Spleen (tissue), 7 donors: ENCODE measurements around the gene TSSK1B.

Experiments used
- CTCF ChIP-seq, 11 experiments: fragments of 200-600 bp in 7 of 11; fragments of 450-650 bp in 4 of 11; sonication (generic) in 4 of 11; IDR thresholded peaks in 8 of 11; conservative IDR thresholded peaks in 3 of 11; 1 replicate in 7 of 11; 2 replicates in 4 of 11; pipeline versions ENCODE4 v1.4.0 to v1.8.0; 2016 to 2021; ENCODE audit warnings: antibody characterized with exemption in 11 of 11, inconsistent platforms in 4 of 11, mild to moderate bottlenecking in 1 of 11
- POLR2A ChIP-seq, 3 donors: fragments of 450-650 bp; IDR thresholded peaks; one replicate each; pipeline ENCODE4 v1.5.1; 2017; ENCODE audit warnings: antibody characterized with exemption in 3 of 3, mild to moderate bottlenecking in 1 of 3
- POLR2AphosphoS5 ChIP-seq, 3 donors: sonication (generic); formaldehyde crosslinking; IDR thresholded peaks; one replicate each; pipeline ENCODE4 v1.5.1; 2017; ENCODE audit warnings: antibody characterized with exemption in 3 of 3
- donor health status: DM: no; HTN: no; CAD: no; lungs with moderate emphysema.
- donor health status: DM: no; HTN: no; CAD: no.
- donor health status: DM: no; HTN: no; CAD: no.

- no peak for TF ChIP-seq POLR2A (IDR thresholded peaks at IDR 0.05)
- no peak for TF ChIP-seq POLR2AphosphoS5 (IDR thresholded peaks at IDR 0.05)
- no peak for TF ChIP-seq CTCF (IDR thresholded peaks at IDR 0.05 in 8 of 11, conservative IDR thresholded peaks at IDR 0.05 in 3 of 11)
Observed at GRCh38 chr5:113382731-113383130, 52.1 kb downstream of the TSSK1B start.
